Endothelial cell of umbilical vein (primary cell): ENCODE results near the gene ADI1. TPM values are rescaled to one million over a fixed set of nuclear protein-coding genes. Genes with fewer than 3 reads are reported as not detected.

Source experiments
- Bru-seq: library from RNA; stranded (reverse); fragments of 400-500 nt; gene quantifications from one replicate; lab custom pipeline; 2021; lab: Mats Ljungman, UMichigan
- BruChase-seq, 2 experiments: library from RNA; stranded (reverse); fragments of 400-500 nt; gene quantifications; one replicate each; lab custom pipeline; 2021; lab: Mats Ljungman, UMichigan
- BruUV-seq: library from RNA; stranded (reverse); fragments of 400-500 nt; replicated peaks from 2 replicates; lab custom pipeline; 2021; lab: Mats Ljungman, UMichigan
- CTCF ChIA-PET: fragments of 300-600, 350-600 bp; sonication (Branson Sonifier 250); formaldehyde crosslinking; loops from one replicate; lab custom pipeline; 2021; ENCODE audit warnings: antibody characterized with exemption, inconsistent platforms; lab: Charles Lee
- POLR2A ChIA-PET: fragments of 300-600, 350-600 bp; sonication (Branson Sonifier 250); formaldehyde crosslinking; loops from one replicate; lab custom pipeline; 2021; ENCODE audit warnings: antibody characterized with exemption, inconsistent platforms; lab: Charles Lee
- DNase-seq: peaks from one replicate; pipeline ENCODE4 v3.0.0-alpha.2; 2011; ENCODE audit warnings: low read depth, low spot score
- FAIRE-seq: peaks from 2 replicates; lab custom pipeline; 2011; peaks lifted over from hg19 to GRCh38; lab: Jason Lieb, UNC
- H2AFZ ChIP-seq: 2 replicates; pipeline ENCODE4 v1.6.0; 2012; ENCODE audit warnings: low read depth, low read length, control low read depth, inconsistent platforms
- H3K27ac ChIP-seq: 2 replicates; pipeline ENCODE4 v1.5.1; 2011; ENCODE audit warnings: low read depth, mild to moderate bottlenecking, control low read depth, low read length, moderate library complexity; ENCODE audit not compliant: insufficient read depth
- H3K27me3 ChIP-seq, 2 experiments: 2 replicates each; pipeline versions ENCODE4 v1.6.0 to v1.6.1; 2011; ENCODE audit warnings: low read length in 2 of 2, mixed read lengths in 1 of 2; ENCODE audit not compliant: control insufficient read depth in 2 of 2, insufficient read depth in 2 of 2
- H3K36me3 ChIP-seq, 2 experiments: 2 replicates in 1 of 2; 3 replicates in 1 of 2; pipeline ENCODE4 v1.5.1; 2011; ENCODE audit warnings: low read length in 2 of 2, mild to moderate bottlenecking in 1 of 2, moderate library complexity in 1 of 2; ENCODE audit not compliant: control insufficient read depth in 2 of 2, insufficient read depth in 2 of 2; ENCODE audit errors: extremely low read depth in 1 of 2
- H3K4me1 ChIP-seq: 3 replicates; pipeline ENCODE4 v1.5.1; 2011; ENCODE audit warnings: mild to moderate bottlenecking, low read length; ENCODE audit not compliant: control insufficient read depth, insufficient read depth; ENCODE audit errors: extremely low read depth
- H3K4me2 ChIP-seq: 2 replicates; pipeline ENCODE4 v1.6.1; 2011; ENCODE audit warnings: low read length, control low read depth, mixed read lengths; ENCODE audit not compliant: insufficient read depth
- H3K4me3 ChIP-seq, 3 experiments: fragments of 200-600 bp in 1 of 3; sonication (generic), shearing (Covaris generic) in 1 of 3; replicated peaks in 1 of 3; 2 replicates each; pipeline ENCODE4 v1.5.1; 2011 to 2016; ENCODE audit warnings: control low read depth in 3 of 3, low read length in 3 of 3, mild to moderate bottlenecking in 2 of 3, inconsistent platforms in 1 of 3, low read depth in 1 of 3, moderate library complexity in 1 of 3; ENCODE audit not compliant: insufficient read depth in 1 of 3
- H3K79me2 ChIP-seq: 2 replicates; pipeline ENCODE4 v1.6.0; 2012; ENCODE audit warnings: low read length, inconsistent platforms; ENCODE audit not compliant: control insufficient read depth, insufficient read depth
- H3K9ac ChIP-seq: replicated peaks from 2 replicates; pipeline ENCODE3; 2011; ENCODE audit warnings: low read length, control low read depth; ENCODE audit not compliant: insufficient read depth; ENCODE audit errors: extremely low read depth
- H3K9me1 ChIP-seq: replicated peaks from 3 replicates; pipeline ENCODE4 v1.6.0; 2011; ENCODE audit warnings: mild to moderate bottlenecking, low read length; ENCODE audit not compliant: control insufficient read depth, insufficient read depth; ENCODE audit errors: extremely low read depth
- H3K9me3 ChIP-seq: replicated peaks from 2 replicates; pipeline ENCODE4 v1.5.1; 2012; ENCODE audit warnings: low read length, inconsistent platforms; ENCODE audit not compliant: control insufficient read depth, insufficient read depth
- H4K20me1 ChIP-seq: replicated peaks from 2 replicates; pipeline ENCODE3; 2011; ENCODE audit warnings: mild to moderate bottlenecking, low read length; ENCODE audit not compliant: control insufficient read depth, insufficient read depth; ENCODE audit errors: extremely low read depth
- JUN ChIP-seq: IDR thresholded peaks from 2 replicates; pipeline ENCODE4 v1.6.1; 2011; ENCODE audit warnings: borderline replicate concordance, low read depth; ENCODE audit not compliant: insufficient read length, insufficient read depth
- POLR2A ChIP-seq: IDR thresholded peaks from 2 replicates; pipeline ENCODE4 v1.6.1; 2012; ENCODE audit warnings: low read depth, mild to moderate bottlenecking, control low read depth, low read length
- POLR2AphosphoS5 ChIP-seq: IDR thresholded peaks from 2 replicates; pipeline ENCODE4 v1.6.1; 2012; ENCODE audit warnings: low read depth, mild to moderate bottlenecking, control low read depth, low read length, moderate library complexity; ENCODE audit not compliant: insufficient read depth
- dilution Hi-C: fragments of 300-500 bp; cut with MboI; formaldehyde crosslinking; loops from one replicate; pipeline ENCODE4 v1.15.0; 2019; ENCODE audit warnings: low sequenced_read_pairs; ENCODE audit not compliant: extremely low pct_ligation_motif_present
- intact Hi-C: fragments of 100-400 bp; cut with micrococcal nuclease; formaldehyde crosslinking; loops from one replicate; pipeline ENCODE4 v1.10.0; 2022
- long read RNA-seq: library from polyadenylated mRNA; stranded (forward); transcript quantifications from one replicate; pipeline ENCODE4 v2.0.0, GENCODE V29; 2021
- polyA minus RNA-seq, 3 experiments: library from RNA; depleted of rRNA, polyadenylated mRNA; stranded (reverse); fragments of >200 nt; gene quantifications; 1 replicate in 1 of 3; 2 replicates in 2 of 3; pipeline ENCODE4 v1.2.3, GENCODE V29; 2011
- polyA plus RNA-seq, 4 experiments: library from polyadenylated mRNA; depleted of rRNA in 3 of 4; stranded (reverse) in 3 of 4; unstranded in 1 of 4; fragments of >200 nt; gene quantifications; 2 replicates each; pipeline versions ENCODE4 v1.2.1 to v1.2.3, GENCODE V29; 2011 to 2012; ENCODE audit warnings: missing spikeins in 1 of 4
- total RNA-seq: library from RNA; stranded (reverse); gene quantifications from 2 replicates; pipeline ENCODE4 v1.2.3, GENCODE V29; 2021

Gene ADI1, protein sequence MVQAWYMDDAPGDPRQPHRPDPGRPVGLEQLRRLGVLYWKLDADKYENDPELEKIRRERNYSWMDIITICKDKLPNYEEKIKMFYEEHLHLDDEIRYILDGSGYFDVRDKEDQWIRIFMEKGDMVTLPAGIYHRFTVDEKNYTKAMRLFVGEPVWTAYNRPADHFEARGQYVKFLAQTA
- 42.6 and 49.7 TPM in 2 replicates for total RNA-seq
- polyA plus RNA-seq = 30.5 and 38.6 TPM in 2 replicates
- 53.2 and 62.1 TPM in 2 replicates for polyA plus RNA-seq (2011; cell fraction: cytosol; rRNA removed)
- polyA plus RNA-seq (2011; cell fraction: nucleus; rRNA removed) = 39.2 and 42.6 TPM in 2 replicates
- 44.9 and 57.0 TPM in 2 replicates for polyA plus RNA-seq (2012)
- polyA minus RNA-seq = 23.4 and 25.1 TPM in 2 replicates
- 29.7 TPM for polyA minus RNA-seq (2011; cell fraction: cytosol; rRNA and poly(A)+ RNA removed)
- polyA minus RNA-seq (2011; cell fraction: nucleus; rRNA and poly(A)+ RNA removed) = 12.2 and 17.3 TPM in 2 replicates
- percentile 74 among the genes with signal in this experiment for Bru-seq, nascent RNA
- BruChase-seq, experiment 1, labeled RNA remaining after a 6-hour chase = percentile 85 among the genes with signal in this experiment
- percentile 67 among the genes with signal in this experiment for BruChase-seq, experiment 2, labeled RNA remaining after a 2-hour chase
- long read RNA-seq, transcript ADI1-201 (4 exons, 2,391 nt) = major isoform, 194 of 207 reads
- long read RNA-seq, partial matches to known transcripts = 2 of 207 reads
- long read RNA-seq, other reads (novel, unspliced or antisense) = 11 of 207 reads

DNA sequence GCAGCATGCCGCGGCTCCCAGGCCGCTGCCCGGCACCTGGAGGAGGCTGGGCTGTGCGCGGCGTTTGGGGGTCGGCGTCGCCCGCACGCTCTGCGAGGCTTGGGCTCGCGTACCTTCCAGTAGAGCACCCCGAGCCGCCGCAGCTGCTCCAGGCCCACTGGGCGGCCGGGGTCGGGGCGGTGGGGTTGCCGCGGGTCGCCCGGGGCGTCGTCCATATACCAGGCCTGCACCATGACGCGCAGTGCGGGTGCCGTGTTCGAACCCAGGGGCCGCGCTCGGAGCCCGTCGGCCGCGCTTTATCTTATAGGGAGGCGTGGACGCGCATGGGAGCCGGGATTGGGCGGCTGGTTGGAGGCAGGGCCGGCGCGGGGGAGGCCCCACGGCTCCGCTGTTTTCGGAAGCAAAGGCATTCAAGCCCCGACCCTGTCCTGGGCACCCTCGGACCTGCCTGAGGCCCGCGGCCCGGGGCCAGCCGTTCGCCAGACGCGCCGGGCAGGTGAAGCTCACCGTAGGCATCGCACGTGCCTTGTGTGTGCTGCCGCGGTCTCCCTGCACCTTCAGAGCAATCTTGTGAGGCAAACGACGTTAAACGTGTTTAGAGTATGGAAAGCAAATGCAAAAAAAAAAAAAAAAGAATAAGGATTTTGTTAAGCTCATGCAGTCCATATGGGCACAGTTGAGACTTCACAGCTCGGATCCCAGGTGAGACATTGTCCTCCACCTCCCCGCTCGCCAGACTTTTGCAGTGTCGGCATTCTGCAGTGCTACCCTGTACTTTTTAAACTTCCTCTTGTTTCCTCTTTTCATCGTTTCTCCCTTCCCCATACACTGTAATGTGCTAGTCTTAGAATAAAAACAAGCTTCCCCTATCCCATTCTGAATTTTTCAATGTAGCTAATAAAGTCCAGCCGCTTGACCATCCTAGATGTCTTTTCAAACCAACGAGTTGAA lies at the start of gene ADI1:
TSS of gene ADI1 (minus strand) at position 277 of the 951 bp plus-strand sequence. CDS start at position 233, 44 bp downstream.
- dilution Hi-C loops (no loop called here), intact Hi-C loops (loop anchor here (1.0 to 2.0 kb wide), 4 partner anchors 17 to 141 kb away; partner anchors contain the start of genes RNASEH1, RPS7 and TRAPPC12)
- H3K27me3 ChIP-seq = no peaks in the 10 kb centered on the region
- peaks cover 30% of the 10 kb centered on the region for H3K4me1 ChIP-seq
- TF ChIP-seq POLR2A (peak; percentile 79), POLR2AphosphoS5 (peak; percentile 88), JUN (no peak)
- peak; percentile 86 for DNase-seq
- BruUV-seq = TSS peak; percentile 50
- no peaks in the 10 kb centered on the region for H3K9me1 ChIP-seq
- no peaks in the 10 kb centered on the region for H4K20me1 ChIP-seq
- H3K79me2 ChIP-seq = peaks cover 7% of the 10 kb centered on the region
- H3K9ac ChIP-seq = peak within 1 kb of the TSS; percentile 80
- FAIRE-seq = peak; percentile 55
- peak within 1 kb of the TSS; percentile 66 to 89 (median 89) for H3K4me3 ChIP-seq
- CTCF ChIA-PET = interaction anchor here (1.1 to 2.4 kb wide), 3 partner anchors 17 to 38 kb away, joined by 3 to 12 read pairs (median 5); partner anchors contain the start of gene RNASEH1
- peak within 1 kb of the TSS; percentile 90 for H2AFZ ChIP-seq
- no peaks in the 10 kb centered on the region for H3K9me3 ChIP-seq
- peak within 1 kb of the TSS; percentile 88 for H3K4me2 ChIP-seq
- H3K36me3 ChIP-seq = peaks cover 0 to 2% of the 10 kb centered on the region in 2 experiments
- POLR2A ChIA-PET = interaction anchor here (0.6 to 1.3 kb wide), 4 partner anchors 14 to 56 kb away, joined by 3 to 8 read pairs (median 3); no protein-coding TSS in a partner anchor
- peak within 1 kb of the TSS; percentile 60 for H3K27ac ChIP-seq
